Right lobe of liver (tissue), 4 donors: ENCODE data around the gene DNAH8.

Experiments
- POLR2A ChIP-seq: fragments of 450-650 bp; IDR thresholded peaks from one replicate; pipeline ENCODE4 v1.6.1; 2017; ENCODE audit warnings: antibody characterized with exemption, mild to moderate bottlenecking
- TF ChIP-seq, protein P1 (sequence below), 4 donors: fragments of 200-600 bp in 3 of 4; fragments of 450-650 bp in 1 of 4; IDR thresholded peaks; one replicate each; pipeline versions ENCODE4 v1.5.1 to v1.8.0; 2016 to 2022; ENCODE audit warnings: antibody characterized with exemption in 4 of 4, mild to moderate bottlenecking in 2 of 4
- donor health status: DM: no; HTN: no; CAD: no.
- donor health status: DM: no; HTN: no; CAD: no.
- donor health status: DM: no; HTN: yes; CAD: no.

DNA sequence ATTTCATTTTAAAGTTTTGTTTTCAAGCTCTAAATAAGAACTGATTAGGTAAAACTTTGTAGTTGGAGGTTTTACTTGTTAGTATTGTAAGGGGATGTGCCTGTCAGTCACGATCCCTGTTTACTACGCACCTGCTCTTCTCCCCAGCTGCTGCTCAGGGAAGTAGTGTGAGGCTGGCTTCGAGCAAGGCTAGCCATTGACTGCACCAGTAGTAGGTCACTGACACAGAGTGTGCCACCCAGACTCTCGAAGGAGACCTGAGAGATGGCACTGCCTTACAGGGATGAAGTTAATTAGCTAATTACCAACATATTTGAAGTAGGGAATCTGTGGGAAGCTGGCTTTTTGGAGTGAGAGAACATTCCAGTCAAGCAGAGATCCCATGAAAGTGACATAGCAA is 89.2 kb downstream of the DNAH8 start:
- no peak for TF ChIP-seq POLR2A
- TF ChIP-seq, protein P1, sequence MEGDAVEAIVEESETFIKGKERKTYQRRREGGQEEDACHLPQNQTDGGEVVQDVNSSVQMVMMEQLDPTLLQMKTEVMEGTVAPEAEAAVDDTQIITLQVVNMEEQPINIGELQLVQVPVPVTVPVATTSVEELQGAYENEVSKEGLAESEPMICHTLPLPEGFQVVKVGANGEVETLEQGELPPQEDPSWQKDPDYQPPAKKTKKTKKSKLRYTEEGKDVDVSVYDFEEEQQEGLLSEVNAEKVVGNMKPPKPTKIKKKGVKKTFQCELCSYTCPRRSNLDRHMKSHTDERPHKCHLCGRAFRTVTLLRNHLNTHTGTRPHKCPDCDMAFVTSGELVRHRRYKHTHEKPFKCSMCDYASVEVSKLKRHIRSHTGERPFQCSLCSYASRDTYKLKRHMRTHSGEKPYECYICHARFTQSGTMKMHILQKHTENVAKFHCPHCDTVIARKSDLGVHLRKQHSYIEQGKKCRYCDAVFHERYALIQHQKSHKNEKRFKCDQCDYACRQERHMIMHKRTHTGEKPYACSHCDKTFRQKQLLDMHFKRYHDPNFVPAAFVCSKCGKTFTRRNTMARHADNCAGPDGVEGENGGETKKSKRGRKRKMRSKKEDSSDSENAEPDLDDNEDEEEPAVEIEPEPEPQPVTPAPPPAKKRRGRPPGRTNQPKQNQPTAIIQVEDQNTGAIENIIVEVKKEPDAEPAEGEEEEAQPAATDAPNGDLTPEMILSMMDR (IDR thresholded peaks at IDR 0.05) = no peak
